HUES48 (cell line): ENCODE results near the gene CAVIN4.

Experiments used
- H3K27ac ChIP-seq: one replicate; pipeline ENCODE4 v1.7.0; 2013; ENCODE audit warnings: low read depth, low read length, inconsistent platforms
- H3K27me3 ChIP-seq: 2 replicates; pipeline ENCODE4 v1.6.1; 2013; ENCODE audit warnings: mild to moderate bottlenecking, low read length; ENCODE audit not compliant: control insufficient read depth, insufficient read depth
- H3K36me3 ChIP-seq: 2 replicates; pipeline ENCODE4 v1.6.1; 2013; ENCODE audit warnings: low read length; ENCODE audit not compliant: control insufficient read depth, insufficient read depth
- H3K4me1 ChIP-seq: 2 replicates; pipeline ENCODE4 v1.6.1; 2013; ENCODE audit warnings: mild to moderate bottlenecking, low read length; ENCODE audit not compliant: control insufficient read depth, insufficient read depth
- H3K4me3 ChIP-seq: 2 replicates; pipeline ENCODE4 v1.5.1; 2013; ENCODE audit warnings: mild to moderate bottlenecking, low read depth, low read length
- H3K9ac ChIP-seq: 2 replicates; pipeline ENCODE4 v1.6.1; 2013; ENCODE audit warnings: mild to moderate bottlenecking, low read depth, low read length, moderate library complexity
- H3K9me3 ChIP-seq: 2 replicates; pipeline ENCODE4 v1.6.1; 2013; ENCODE audit warnings: low read length; ENCODE audit not compliant: control insufficient read depth, insufficient read depth

Gene CAVIN4

DNA sequence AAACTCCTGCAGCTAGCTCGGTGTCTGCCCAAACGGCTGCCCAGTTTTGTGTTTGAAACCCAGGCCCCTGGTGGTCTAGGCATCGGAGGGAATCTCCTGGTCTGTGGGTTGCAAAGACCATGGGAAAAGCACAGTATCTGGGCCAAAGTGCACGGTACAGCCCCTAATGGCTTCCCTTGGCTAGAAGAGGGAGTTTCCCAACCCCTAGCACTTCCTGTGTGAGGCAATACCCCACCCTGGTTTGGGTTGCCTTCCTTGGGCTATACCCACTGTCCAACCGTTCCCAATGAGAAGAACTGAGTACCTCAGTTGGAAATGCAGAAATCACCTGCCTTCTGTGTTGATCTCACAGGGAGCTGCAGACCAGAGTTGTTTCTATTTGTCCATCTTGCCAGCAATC, 41.8 kb downstream of the CAVIN4 start:
- no peaks in the 10 kb centered on the region for H3K9me3 ChIP-seq
- no peak overlapping the region for H3K4me3 ChIP-seq

DNA sequence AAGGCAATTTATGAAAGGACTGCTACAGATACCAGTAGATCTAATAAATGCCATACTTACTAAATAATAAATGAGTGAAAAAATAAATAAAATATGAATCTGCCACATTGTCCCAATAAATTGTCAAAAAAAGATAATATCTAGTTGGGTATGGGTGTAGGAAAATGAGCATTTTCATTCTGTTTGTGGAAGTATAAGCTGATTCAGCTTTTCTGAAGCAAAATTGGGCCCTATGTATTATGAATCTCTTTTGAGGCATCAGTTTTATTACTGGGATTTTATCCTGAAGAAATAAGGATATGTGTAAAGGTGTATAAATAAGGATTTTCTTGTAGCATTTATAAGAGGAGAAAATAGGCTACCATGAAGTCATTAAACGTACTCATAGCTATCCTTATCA, 46.1 kb downstream of the CAVIN4 start:
- Histone ChIP-seq H3K4me1 (no peaks in the 10 kb centered on the region), H3K9ac (no peak overlapping the region), H3K9me3 (no peaks in the 10 kb centered on the region), H3K27ac (no peak overlapping the region), H3K4me3 (no peak overlapping the region), H3K27me3 (no peaks in the 10 kb centered on the region), H3K36me3 (no peaks in the 10 kb centered on the region)

More for the DNA sequence above, 41.8 kb downstream of the CAVIN4 start:
- Histone ChIP-seq H3K9ac (no peak overlapping the region), H3K36me3 (no peaks in the 10 kb centered on the region), H3K27me3 (no peaks in the 10 kb centered on the region), H3K4me1 (no peaks in the 10 kb centered on the region), H3K27ac (no peak overlapping the region)

DNA sequence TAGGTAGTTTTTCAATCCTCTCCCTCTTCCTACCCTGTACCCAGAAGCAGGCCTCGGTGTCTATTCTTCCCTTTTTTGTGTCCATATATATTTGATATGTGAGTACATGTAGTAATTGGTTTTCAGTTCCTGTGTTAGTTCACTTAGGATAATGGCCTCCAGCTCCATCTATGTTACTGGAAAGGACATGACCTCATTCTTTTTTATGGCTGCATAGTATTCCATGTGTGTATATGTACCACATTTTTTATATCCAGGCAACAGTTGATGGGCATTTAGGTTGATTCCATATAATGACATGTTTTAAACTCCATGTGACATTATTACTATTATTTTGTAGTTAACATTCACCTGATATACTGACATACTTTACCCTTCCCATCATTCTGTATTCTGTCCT, 49.1 kb downstream of the CAVIN4 start:
- H3K9ac ChIP-seq = no peak overlapping the region
- H3K36me3 ChIP-seq = no peaks in the 10 kb centered on the region
- no peaks in the 10 kb centered on the region for H3K4me1 ChIP-seq
- H3K27me3 ChIP-seq = no peaks in the 10 kb centered on the region
- no peak overlapping the region for H3K27ac ChIP-seq
- H3K4me3 ChIP-seq = no peak overlapping the region
- H3K9me3 ChIP-seq = no peaks in the 10 kb centered on the region

GRCh38 chr9:100637787-100638186, 59.9 kb downstream of the CAVIN4 start:
- H3K36me3 ChIP-seq = no peaks in the 10 kb centered on the region
- peak overlapping the region; percentile 28 for H3K4me3 ChIP-seq
- H3K9me3 ChIP-seq = no peaks in the 10 kb centered on the region
- H3K27me3 ChIP-seq = no peaks in the 10 kb centered on the region
- peak overlapping the region; percentile 11 for H3K27ac ChIP-seq
- H3K4me1 ChIP-seq = peaks cover 29% of the 10 kb centered on the region
- no peak overlapping the region for H3K9ac ChIP-seq
